GM12875 (cell line): Measurements from ENCODE around the gene KIF16B.

ENCODE experiments used
- H3K4me3 ChIP-seq: one replicate; pipeline ENCODE4 v1.5.1; 2011; ENCODE audit warnings: low read depth, low read length, control low read depth
- TF ChIP-seq, protein P1 (sequence below): IDR thresholded peaks from 2 replicates; pipeline ENCODE4 v1.5.1; 2011; ENCODE audit warnings: low read depth, mild to moderate bottlenecking, control low read depth, inconsistent platforms, low read length, moderate library complexity, borderline replicate concordance; ENCODE audit not compliant: insufficient read depth

The KIF16B gene

DNA sequence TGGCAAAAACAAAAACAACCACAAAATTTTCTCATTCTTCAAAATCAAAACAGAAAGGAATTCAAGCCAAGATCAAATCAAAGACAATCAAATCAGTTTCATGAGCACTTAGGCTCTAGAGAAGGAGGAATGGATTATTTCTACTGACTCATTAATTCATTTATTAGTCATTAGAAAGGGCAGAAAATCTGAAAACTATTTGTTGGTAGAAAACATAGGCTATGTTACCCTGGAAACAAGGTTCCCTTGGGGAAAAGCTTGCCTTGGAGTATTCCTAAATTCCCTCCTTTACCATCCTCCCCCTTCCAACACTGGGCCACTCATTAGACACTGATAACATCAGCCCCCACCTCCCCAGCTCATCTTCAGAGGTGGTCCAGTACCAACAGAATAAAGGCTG lies 17.5 kb downstream of the KIF16B start:
- H3K4me3 ChIP-seq, result no peak overlapping the region
- TF ChIP-seq, protein P1, sequence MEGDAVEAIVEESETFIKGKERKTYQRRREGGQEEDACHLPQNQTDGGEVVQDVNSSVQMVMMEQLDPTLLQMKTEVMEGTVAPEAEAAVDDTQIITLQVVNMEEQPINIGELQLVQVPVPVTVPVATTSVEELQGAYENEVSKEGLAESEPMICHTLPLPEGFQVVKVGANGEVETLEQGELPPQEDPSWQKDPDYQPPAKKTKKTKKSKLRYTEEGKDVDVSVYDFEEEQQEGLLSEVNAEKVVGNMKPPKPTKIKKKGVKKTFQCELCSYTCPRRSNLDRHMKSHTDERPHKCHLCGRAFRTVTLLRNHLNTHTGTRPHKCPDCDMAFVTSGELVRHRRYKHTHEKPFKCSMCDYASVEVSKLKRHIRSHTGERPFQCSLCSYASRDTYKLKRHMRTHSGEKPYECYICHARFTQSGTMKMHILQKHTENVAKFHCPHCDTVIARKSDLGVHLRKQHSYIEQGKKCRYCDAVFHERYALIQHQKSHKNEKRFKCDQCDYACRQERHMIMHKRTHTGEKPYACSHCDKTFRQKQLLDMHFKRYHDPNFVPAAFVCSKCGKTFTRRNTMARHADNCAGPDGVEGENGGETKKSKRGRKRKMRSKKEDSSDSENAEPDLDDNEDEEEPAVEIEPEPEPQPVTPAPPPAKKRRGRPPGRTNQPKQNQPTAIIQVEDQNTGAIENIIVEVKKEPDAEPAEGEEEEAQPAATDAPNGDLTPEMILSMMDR, result no peak

DNA sequence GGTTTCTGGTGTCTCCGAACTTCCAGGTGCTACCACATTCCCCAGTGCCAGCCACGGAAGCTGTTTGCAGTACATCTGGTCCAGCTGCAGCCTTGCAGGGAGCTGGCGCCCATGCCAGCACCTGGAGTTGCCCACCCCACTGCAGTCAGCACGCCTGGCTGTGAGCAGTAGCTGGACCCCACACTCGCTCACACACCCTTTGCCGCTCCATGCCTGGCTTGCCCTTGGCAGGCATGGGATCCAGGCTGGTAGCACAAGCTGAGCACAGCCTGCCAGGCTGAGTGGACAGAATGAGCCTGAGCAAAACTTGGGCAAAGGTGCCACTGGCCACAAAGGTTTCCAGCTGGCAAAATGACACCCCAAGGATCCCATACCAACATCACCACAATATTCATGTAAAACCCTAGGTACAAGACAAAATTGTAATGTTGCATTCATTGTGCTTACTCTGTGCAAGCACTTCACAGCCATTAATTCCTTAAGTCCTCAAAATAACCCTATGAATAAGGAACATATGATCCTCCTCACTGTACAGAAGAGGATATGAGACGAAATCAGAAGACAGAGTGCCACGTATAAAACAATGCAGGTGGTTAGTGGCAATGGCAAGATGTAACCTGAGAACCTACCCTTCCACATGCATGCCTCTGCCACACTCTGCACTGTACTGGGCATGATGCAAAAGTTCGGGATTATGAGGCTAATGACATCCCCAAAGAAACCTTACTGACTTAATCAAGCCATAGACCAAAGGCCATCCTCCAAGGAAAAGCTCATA lies 18.3 kb downstream of the KIF16B start:
- no peak overlapping the region for H3K4me3 ChIP-seq
- TF ChIP-seq, protein P1, result no peak

DNA sequence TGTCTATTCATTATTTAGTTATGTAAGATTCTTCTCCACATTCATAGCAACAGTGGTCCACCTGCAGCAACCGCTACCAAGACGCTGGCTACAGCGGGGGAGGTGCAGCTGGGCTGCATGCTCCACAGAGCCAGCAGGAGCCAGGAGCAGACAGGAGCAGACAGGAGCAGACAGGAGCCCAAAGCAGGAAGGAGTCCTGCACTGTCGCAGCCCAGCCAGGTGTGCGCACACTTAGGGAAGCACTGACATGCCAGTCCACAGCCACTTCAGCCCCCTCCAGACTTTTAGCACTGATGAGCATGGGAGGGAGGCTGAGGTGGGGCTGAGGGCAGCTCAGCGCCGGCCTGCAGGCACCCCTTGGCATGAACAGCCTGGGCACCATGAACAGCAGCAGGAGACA lies 19.6 kb downstream of the KIF16B start:
- TF ChIP-seq, protein P1, result no peak
- no peak overlapping the region for H3K4me3 ChIP-seq

DNA sequence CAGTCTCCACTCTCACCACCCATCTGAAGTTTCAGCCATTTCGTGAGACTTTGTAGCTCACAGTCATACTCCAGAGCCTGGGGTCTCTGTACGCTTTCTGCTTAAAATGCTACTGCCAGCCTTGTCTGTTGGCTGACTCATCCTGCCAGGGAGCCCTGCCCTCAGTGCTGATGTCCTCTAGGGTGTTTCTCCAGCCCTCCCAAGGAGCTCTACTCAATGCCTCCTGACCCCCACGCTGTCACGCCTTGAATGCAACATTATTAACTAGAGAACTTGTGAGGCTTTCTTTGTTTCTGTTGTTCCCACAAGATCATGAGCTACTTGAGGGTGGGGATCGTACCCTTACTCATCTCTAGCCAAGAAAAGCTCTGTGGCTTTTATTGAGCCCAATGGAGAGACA lies 20.1 kb downstream of the KIF16B start:
- TF ChIP-seq, protein P1, result no peak
- no peak overlapping the region for H3K4me3 ChIP-seq

DNA sequence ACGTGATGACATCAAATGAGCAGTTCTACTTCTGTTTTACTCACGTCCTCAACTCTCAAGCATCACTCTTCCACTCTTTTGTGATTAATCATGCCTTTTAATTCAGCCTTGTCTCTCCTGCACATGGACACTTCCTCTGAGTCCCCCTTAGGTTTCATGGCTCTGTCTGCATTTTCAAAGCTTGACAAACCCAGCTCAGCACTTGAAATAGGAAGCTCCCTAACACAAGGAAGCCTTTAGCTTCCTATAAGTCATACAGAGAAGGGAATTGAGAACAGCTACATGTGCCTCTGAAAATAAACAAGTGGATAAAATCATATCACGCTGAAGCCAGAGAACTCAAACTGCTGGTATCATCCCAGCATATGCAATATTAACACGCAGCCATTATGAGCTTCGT lies 21.2 kb downstream of the KIF16B start:
- TF ChIP-seq, protein P1, result no peak
- no peak overlapping the region for H3K4me3 ChIP-seq

DNA sequence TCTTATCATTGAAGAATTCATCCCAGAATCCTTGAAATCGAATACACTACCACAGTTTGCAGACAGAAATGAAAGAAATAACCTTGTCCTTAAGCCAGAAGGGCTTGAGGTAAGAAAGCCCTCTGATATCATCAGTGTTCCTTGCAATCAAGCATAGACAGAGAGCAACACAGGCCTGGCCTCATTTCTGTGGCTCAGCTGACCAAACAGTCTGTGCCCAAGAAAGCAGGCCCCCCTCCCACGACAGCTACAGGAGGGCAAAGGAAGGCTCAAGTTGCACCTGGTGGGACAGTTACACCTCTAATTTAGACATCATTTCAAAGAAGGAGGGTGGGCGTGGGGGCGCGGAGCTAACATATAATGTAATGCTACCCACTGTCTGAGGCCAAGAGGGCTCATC lies 21.6 kb downstream of the KIF16B start:
- H3K4me3 ChIP-seq, result no peak overlapping the region
- TF ChIP-seq, protein P1, result no peak

DNA sequence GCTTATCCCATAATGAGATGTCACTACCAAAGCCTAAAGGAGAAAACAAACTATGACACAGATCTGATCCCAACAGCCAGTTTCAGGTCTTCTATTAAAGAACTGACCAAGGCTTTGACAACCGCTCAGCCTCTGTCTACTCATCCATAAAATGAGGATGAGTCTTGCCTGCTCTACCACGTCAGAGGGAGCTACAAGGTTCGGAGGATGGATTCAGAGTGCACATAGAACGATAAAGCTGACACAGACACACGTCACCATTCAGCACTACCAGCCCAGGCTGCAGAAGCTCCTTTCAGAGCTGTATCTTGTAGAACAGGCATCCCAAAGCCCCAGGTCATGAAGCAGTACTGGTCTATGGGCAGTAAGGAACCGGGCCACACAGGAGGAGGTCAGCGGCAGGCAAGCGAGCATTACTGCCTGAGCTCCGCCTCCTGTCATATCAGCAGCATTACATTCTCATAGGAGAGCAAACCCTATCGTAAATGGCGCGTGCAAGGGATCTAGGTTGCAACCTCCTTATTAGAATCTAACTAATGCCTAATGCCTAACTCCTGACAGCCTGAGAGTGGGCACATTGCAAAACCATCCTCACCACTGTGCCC lies 25.1 kb downstream of the KIF16B start:
- TF ChIP-seq, protein P1, result no peak
- H3K4me3 ChIP-seq, result no peak overlapping the region
